Coronary artery (tissue), 2 donors: ENCODE data around the gene AP4S1.

Experiments
- DNase-seq: peaks from one replicate; pipeline ENCODE4 v3.0.0-alpha.2; 2017; ENCODE audit warnings: low spot score
- H3K27ac ChIP-seq, 2 donors: fragments of 200-600 bp; sonication (generic); one replicate each; pipeline ENCODE4 v1.5.1; 2016 to 2019
- H3K4me3 ChIP-seq: fragments of 200-600 bp; sonication (generic); 2 replicates; pipeline ENCODE4 v1.5.1; 2016; ENCODE audit warnings: mild to moderate bottlenecking, moderate library complexity
- CTCF ChIP-seq: fragments of 200-600 bp; sonication (generic); IDR thresholded peaks from one replicate; pipeline ENCODE4 v1.5.1; 2019; ENCODE audit warnings: antibody characterized with exemption

The AP4S1 gene

GRCh38 chr14:31006703-31007102 lies 18.7 kb upstream of the AP4S1 start:
- TF ChIP-seq CTCF, result no peak
- Histone ChIP-seq H3K4me3 (no peak overlapping the region), H3K27ac (no peak overlapping the region)
- no peak for DNase-seq

DNA sequence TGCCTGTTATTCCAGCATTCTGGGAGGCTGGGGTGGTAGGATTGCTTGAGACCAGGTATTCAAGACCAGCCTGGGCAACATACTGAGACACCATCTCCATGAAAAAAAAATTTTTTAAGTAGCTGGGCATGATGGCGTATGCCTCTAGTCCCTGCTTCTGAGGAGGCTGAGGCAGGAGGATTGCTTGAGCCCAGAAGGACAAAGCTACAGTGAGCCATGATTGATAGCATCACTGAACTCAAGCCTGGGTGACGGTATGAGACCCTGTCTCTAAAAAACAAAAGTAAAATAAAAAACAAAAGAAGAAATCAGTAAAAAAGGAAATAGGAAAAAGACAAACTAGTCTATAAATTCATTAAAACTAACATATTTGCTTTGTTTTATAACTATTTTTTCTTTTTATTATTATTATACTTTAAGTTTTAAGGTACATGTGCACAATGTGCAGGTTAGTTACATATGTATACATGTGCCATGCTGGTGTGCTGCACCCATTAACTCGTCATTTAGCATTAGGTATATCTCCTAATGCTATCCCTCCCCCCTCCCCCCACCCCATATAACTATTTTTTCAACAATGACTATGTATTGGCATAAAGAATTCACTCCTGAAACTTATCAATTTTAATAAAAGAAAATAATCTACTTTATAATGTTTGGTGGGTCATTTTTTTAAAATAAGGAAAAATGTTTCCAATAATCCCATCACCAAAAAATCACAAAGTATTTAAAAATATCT lies 15.4 kb upstream of the AP4S1 start:
- TF ChIP-seq CTCF, result no peak
- DNase-seq, result no peak
- no peak overlapping the region for H3K27ac ChIP-seq
- no peak overlapping the region for H3K4me3 ChIP-seq

DNA sequence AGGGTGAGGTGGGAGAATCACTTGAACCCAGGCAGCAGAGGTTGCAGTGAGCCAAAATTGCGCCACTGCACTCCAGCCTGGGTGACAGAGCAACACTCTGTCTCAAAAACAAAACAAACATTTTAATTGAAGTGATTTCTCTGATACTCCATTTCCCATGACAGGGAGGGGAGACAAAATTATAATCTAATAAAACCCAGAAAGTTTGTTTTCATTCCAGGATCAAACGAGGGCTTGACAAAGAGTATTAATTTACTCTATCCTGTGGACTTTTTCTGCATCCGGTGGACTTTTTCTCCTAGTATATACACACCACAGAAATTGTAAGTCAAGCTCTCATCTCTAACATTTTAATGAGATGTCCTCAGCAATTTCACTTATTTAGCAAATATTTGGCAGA lies 14.5 kb upstream of the AP4S1 start:
- Histone ChIP-seq H3K4me3 (no peak overlapping the region), H3K27ac (no peak overlapping the region)
- no peak for DNase-seq
- TF ChIP-seq CTCF, result no peak

GRCh38 chr14:31013841-31014240 lies 11.6 kb upstream of the AP4S1 start:
- no peak for DNase-seq
- no peak for TF ChIP-seq CTCF
- Histone ChIP-seq H3K4me3 (no peak overlapping the region), H3K27ac (no peak overlapping the region)

GRCh38 chr14:31018057-31018645 lies 7.3 kb upstream of the AP4S1 start:
- Histone ChIP-seq H3K4me3 (no peak overlapping the region), H3K27ac (no peak overlapping the region)
- no peak for DNase-seq
- TF ChIP-seq CTCF, result no peak

GRCh38 chr14:31020834-31021575 lies 4.4 kb upstream of the AP4S1 start:
- no peak for TF ChIP-seq CTCF
- no peak overlapping the region for H3K4me3 ChIP-seq
- H3K27ac ChIP-seq, result no peak overlapping the region
- DNase-seq, result no peak
